ENCODE data around the gene COL1A1. TPM values are rescaled to one million over a fixed set of nuclear protein-coding genes. Genes with fewer than 3 reads are reported as not detected.

Gene COL1A1
- total RNA-seq, 1 experiment from 2014 or later: 23.4 TPM

- Mint-ChIP-seq H3K27me3 (ENCODE audit: insufficient read depth, unreplicated experiment) (peaks cover 9% of the 10 kb centered on the region), H3K27ac (ENCODE audit: unreplicated experiment) (peak overlapping the region; percentile 2), H3K36me3 (ENCODE audit: insufficient read depth, unreplicated experiment) (no peaks in the 10 kb centered on the region), H3K4me3 (ENCODE audit: unreplicated experiment) (peak overlapping the region; percentile 67), H3K9me3 (ENCODE audit: unreplicated experiment) (no peaks in the 10 kb centered on the region), H3K4me1 (ENCODE audit: low read depth, unreplicated experiment) (peaks cover 13% of the 10 kb centered on the region)
- Histone ChIP-seq H3K27me3 (replicated peaks; ENCODE audit: control insufficient read depth, insufficient read depth, low read length) (no peaks in the 10 kb centered on the region), H3K9me3 (no peaks in the 10 kb centered on the region), H3K4me1 (peaks cover 17% of the 10 kb centered on the region), H3K4me3 (ENCODE audit: low read depth, low read length) (peak overlapping the region; percentile 48), H3K36me3 (ENCODE audit: control insufficient read depth, insufficient read depth, low read length) (no peaks in the 10 kb centered on the region)
- POLR2A ChIA-PET: no interaction called here
- peak; percentile 99 to 100 for TF ChIP-seq CTCF (IDR thresholded peaks at IDR 0.05; ENCODE audit: insufficient read depth in 1 of 2, low read depth in 1 of 2, low read length in 1 of 2, severe bottlenecking in 1 of 2, unreplicated experiment in 1 of 2)
- intact Hi-C loops (cut with micrococcal nuclease; ENCODE audit: unreplicated experiment): loop anchor here (1.0 kb wide), 6 partner anchors 9 to 300 kb away; no protein-coding TSS in a partner anchor
- BruUV-seq (replicated peaks): no TSS peak
- CTCF ChIA-PET: interaction anchor here (0.5 to 2.5 kb wide), 25 partner anchors 8 to 300 kb away, joined by 3 to 33 read pairs (median 4); partner anchors contain the start of gene PPP1R9B
- peak; percentile 96 to 100 for DNase-seq
Measured at GRCh38 chr17:50161023-50161910, 40.2 kb downstream of the COL1A1 start.

- POLR2A ChIA-PET: no interaction called here
- Mint-ChIP-seq H3K36me3 (ENCODE audit: insufficient read depth, unreplicated experiment) (no peaks in the 10 kb centered on the region), H3K9me3 (ENCODE audit: unreplicated experiment) (no peaks in the 10 kb centered on the region), H3K4me3 (ENCODE audit: unreplicated experiment) (no peak overlapping the region), H3K27ac (ENCODE audit: unreplicated experiment) (no peak overlapping the region), H3K27me3 (ENCODE audit: insufficient read depth, unreplicated experiment) (peaks cover 9% of the 10 kb centered on the region), H3K4me1 (ENCODE audit: low read depth, unreplicated experiment) (peaks cover 13% of the 10 kb centered on the region)
- Histone ChIP-seq H3K36me3 (ENCODE audit: control insufficient read depth, insufficient read depth, low read length) (no peaks in the 10 kb centered on the region), H3K4me3 (ENCODE audit: low read depth, low read length) (no peak overlapping the region), H3K9me3 (no peaks in the 10 kb centered on the region), H3K27me3 (replicated peaks; ENCODE audit: control insufficient read depth, insufficient read depth, low read length) (no peaks in the 10 kb centered on the region), H3K4me1 (peaks cover 13% of the 10 kb centered on the region)
- DNase-seq: no peak
- CTCF ChIA-PET: interaction anchor here (0.8 kb wide), 1 partner anchor 223 kb away, joined by 3 read pairs; no protein-coding TSS in a partner anchor
- no peak for TF ChIP-seq CTCF (IDR thresholded peaks at IDR 0.05; ENCODE audit: insufficient read depth in 1 of 2, low read depth in 1 of 2, low read length in 1 of 2, severe bottlenecking in 1 of 2, unreplicated experiment in 1 of 2)
- BruUV-seq (replicated peaks): no TSS peak
- intact Hi-C loops (cut with micrococcal nuclease; ENCODE audit: unreplicated experiment): no loop called here
Measured at GRCh38 chr17:50157891-50158290, 43.5 kb downstream of the COL1A1 start.

GRCh38 chr17:50155115-50155819 lies 46.2 kb downstream of the COL1A1 start:
- Histone ChIP-seq H3K36me3 (ENCODE audit: control insufficient read depth, insufficient read depth, low read length) (no peaks in the 10 kb centered on the region), H3K4me1 (peaks cover 8% of the 10 kb centered on the region; the same call in 1 of the 2 replicates), H3K4me3 (ENCODE audit: low read depth, low read length) (no peak overlapping the region), H3K9me3 (no peaks in the 10 kb centered on the region), H3K27me3 (replicated peaks; ENCODE audit: control insufficient read depth, insufficient read depth, low read length) (no peaks in the 10 kb centered on the region)
- Mint-ChIP-seq H3K4me3 (ENCODE audit: unreplicated experiment) (no peak overlapping the region), H3K9me3 (ENCODE audit: unreplicated experiment) (no peaks in the 10 kb centered on the region), H3K36me3 (ENCODE audit: insufficient read depth, unreplicated experiment) (peaks cover 6% of the 10 kb centered on the region), H3K27me3 (ENCODE audit: insufficient read depth, unreplicated experiment) (peaks cover 3% of the 10 kb centered on the region), H3K27ac (ENCODE audit: unreplicated experiment) (no peak overlapping the region), H3K4me1 (ENCODE audit: low read depth, unreplicated experiment) (peaks cover 10% of the 10 kb centered on the region)
- BruUV-seq (replicated peaks): no TSS peak
- DNase-seq: no peak
- intact Hi-C loops (cut with micrococcal nuclease; ENCODE audit: unreplicated experiment): no loop called here
- CTCF ChIA-PET: interaction anchor here (1.4 kb wide), 1 partner anchor 23 kb away, joined by 3 read pairs; no protein-coding TSS in a partner anchor
- POLR2A ChIA-PET: no interaction called here
- TF ChIP-seq CTCF (IDR thresholded peaks at IDR 0.05; ENCODE audit: insufficient read depth in 1 of 2, low read depth in 1 of 2, low read length in 1 of 2, severe bottlenecking in 1 of 2, unreplicated experiment in 1 of 2): no peak

Data from Caco-2 (cell line).